ENCODE results near the gene CCDC196.

The CCDC196 gene

DNA sequence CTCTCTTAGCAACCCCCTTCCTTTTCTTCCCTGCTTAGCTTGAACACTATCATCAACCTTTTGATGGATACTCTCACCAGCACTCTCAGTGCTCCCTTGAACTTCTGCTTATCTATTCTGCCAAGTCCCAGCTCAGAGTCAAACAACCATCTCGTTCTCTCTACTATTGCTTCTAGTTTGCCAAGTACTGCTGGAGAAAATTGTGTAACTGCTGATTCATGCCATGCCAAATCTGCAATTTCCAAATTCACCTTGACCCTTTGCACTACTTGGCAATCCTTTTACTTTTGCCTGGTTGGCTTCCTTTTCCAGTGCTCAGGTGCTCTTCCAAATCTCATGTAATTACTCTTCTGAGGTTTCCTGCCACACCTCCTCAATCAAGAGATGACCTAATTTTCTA lies 2.8 kb upstream of the CCDC196 start:
- DNase-seq (ENCODE audit: low read depth): peak; percentile 5
- TF ChIP-seq, protein P1, sequence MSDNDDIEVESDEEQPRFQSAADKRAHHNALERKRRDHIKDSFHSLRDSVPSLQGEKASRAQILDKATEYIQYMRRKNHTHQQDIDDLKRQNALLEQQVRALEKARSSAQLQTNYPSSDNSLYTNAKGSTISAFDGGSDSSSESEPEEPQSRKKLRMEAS (IDR thresholded peaks at IDR 0.05; ENCODE audit: low read depth, low read length): no peak
- TF ChIP-seq, protein P2, sequence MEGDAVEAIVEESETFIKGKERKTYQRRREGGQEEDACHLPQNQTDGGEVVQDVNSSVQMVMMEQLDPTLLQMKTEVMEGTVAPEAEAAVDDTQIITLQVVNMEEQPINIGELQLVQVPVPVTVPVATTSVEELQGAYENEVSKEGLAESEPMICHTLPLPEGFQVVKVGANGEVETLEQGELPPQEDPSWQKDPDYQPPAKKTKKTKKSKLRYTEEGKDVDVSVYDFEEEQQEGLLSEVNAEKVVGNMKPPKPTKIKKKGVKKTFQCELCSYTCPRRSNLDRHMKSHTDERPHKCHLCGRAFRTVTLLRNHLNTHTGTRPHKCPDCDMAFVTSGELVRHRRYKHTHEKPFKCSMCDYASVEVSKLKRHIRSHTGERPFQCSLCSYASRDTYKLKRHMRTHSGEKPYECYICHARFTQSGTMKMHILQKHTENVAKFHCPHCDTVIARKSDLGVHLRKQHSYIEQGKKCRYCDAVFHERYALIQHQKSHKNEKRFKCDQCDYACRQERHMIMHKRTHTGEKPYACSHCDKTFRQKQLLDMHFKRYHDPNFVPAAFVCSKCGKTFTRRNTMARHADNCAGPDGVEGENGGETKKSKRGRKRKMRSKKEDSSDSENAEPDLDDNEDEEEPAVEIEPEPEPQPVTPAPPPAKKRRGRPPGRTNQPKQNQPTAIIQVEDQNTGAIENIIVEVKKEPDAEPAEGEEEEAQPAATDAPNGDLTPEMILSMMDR (IDR thresholded peaks at IDR 0.05; ENCODE audit: low read depth, low read length): no peak
- TF ChIP-seq MYC (IDR thresholded peaks at IDR 0.05; ENCODE audit: low read depth, low read length) (no peak), POLR2A (IDR thresholded peaks at IDR 0.05; ENCODE audit: extremely low read depth, insufficient read length) (no peak)
- H3K4me3 ChIP-seq (ENCODE audit: low read depth, low read length): no peak overlapping the region

DNA sequence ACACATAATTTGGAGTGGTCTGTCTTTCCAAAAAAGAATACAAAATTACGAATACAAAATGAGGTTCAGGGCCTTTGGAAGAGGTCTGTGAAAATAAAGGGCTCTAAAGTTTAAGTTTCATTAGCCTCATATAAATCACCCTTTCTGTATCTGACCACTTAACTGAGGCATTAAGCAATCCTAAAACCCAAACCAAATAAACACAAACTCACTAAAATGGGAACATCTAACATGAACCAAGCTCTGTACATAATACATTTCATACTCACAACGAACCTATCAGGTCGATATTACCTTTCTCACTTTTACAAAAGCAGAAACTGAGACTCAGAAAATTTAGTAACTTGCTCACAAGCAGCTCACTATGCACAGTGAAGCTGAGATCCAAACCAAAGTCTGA lies 1.1 kb upstream of the CCDC196 start:
- H3K4me3 ChIP-seq (ENCODE audit: low read depth, low read length): no peak overlapping the region
- no peak for DNase-seq (ENCODE audit: low read depth)
- TF ChIP-seq, protein P1 (IDR thresholded peaks at IDR 0.05; ENCODE audit: low read depth, low read length): no peak
- TF ChIP-seq MYC (IDR thresholded peaks at IDR 0.05; ENCODE audit: low read depth, low read length) (no peak), POLR2A (IDR thresholded peaks at IDR 0.05; ENCODE audit: extremely low read depth, insufficient read length) (no peak)
- TF ChIP-seq, protein P2 (IDR thresholded peaks at IDR 0.05; ENCODE audit: low read depth, low read length): no peak

DNA sequence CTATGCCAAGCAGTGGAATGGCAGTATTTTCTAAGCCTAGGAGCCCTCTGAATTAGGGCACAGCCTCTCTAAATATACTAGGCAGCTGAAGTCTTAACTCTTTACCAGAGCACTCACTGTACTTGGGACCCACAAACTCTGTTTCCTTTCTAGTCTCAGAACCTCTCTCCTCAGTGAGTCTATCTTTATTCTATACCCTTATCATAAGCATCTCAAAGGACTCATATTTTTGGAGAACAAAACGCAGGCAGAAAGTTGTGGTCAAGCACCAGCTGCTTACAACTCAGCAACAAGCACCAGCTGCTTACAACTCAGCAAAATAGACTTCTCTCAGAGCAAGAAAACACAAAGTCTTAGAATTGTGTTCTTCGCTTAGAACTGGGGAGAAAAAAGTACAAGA lies 993 bp downstream of the CCDC196 start:
- no peak overlapping the region for H3K4me3 ChIP-seq (ENCODE audit: low read depth, low read length)
- TF ChIP-seq, protein P1 (IDR thresholded peaks at IDR 0.05; ENCODE audit: low read depth, low read length): no peak
- TF ChIP-seq, protein P2 (IDR thresholded peaks at IDR 0.05; ENCODE audit: low read depth, low read length): no peak
- TF ChIP-seq POLR2A (IDR thresholded peaks at IDR 0.05; ENCODE audit: extremely low read depth, insufficient read length) (no peak), MYC (IDR thresholded peaks at IDR 0.05; ENCODE audit: low read depth, low read length) (no peak)
- DNase-seq (ENCODE audit: low read depth): no peak

DNA sequence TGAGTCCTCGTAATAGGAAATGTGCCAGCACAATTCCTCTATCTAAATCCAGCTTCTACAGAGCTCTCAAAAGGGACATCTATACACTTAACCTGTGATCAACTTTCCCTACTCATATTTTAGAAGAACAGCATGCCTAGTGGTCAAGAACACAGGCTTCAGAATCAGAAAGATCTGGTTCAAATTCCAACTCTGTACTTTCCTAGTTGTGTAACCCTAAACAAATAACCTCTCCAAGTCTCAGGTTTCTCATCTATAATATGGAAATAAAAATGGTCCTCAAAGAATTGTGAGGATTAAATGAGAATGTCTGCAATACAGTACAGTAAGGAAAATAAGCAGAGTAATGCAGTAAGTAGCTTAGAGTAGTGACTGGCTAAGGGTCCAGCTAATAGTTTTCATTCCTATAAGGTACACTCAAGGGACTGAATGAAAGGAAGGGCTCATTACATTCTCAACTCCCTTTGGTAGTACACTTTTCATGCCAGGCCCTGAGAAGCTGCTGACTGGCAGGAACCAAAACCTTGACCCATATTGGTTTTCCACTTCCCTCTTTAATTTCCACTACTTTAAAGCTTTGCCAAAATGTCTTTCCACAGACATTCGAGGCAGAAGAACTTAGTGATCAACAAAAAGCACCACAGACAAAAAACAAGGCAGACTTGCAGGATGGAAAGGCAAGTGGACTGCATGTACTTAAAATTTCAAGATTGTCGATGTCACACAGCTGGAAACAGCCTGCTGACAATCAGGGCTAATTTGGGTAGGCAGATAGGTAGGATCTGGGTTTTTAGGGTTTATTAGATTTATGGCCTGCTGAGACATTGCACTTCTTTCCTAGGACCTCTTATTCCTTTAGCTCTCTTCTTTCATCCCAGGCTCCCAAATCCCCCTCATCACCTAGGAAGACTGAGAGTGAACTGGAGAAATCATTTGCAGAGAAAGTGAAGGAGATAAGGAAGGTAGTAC lies 4.3 kb downstream of the CCDC196 start:
- TF ChIP-seq, protein P1 (IDR thresholded peaks at IDR 0.05; ENCODE audit: low read depth, low read length): no peak
- TF ChIP-seq, protein P2 (IDR thresholded peaks at IDR 0.05; ENCODE audit: low read depth, low read length): no peak
- TF ChIP-seq MYC (IDR thresholded peaks at IDR 0.05; ENCODE audit: low read depth, low read length) (no peak), POLR2A (IDR thresholded peaks at IDR 0.05; ENCODE audit: extremely low read depth, insufficient read length) (no peak)
- no peak for DNase-seq (ENCODE audit: low read depth)
- no peak overlapping the region for H3K4me3 ChIP-seq (ENCODE audit: low read depth, low read length)

DNA sequence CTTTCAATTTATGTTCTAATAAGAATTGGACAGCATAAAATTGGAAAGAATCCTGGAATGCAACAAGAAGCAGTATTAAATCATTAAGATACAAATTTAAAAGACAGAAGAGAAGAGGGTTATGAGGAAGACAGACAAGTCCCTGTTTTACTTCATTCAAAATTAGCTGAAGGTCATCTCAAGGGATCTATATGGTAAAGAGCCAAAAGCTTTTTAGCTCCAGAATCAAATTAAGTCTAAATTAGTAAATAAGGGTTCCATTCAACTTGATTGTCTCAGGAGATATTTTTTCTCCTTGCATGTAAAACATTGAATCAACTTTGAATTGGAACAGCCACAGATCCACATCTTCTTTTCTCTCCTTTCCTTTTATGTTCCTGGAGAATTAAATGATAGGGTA lies 7.6 kb downstream of the CCDC196 start:
- DNase-seq (ENCODE audit: low read depth): no peak
- TF ChIP-seq, protein P2 (IDR thresholded peaks at IDR 0.05; ENCODE audit: low read depth, low read length): no peak
- TF ChIP-seq, protein P1 (IDR thresholded peaks at IDR 0.05; ENCODE audit: low read depth, low read length): no peak
- TF ChIP-seq POLR2A (IDR thresholded peaks at IDR 0.05; ENCODE audit: extremely low read depth, insufficient read length) (no peak), MYC (IDR thresholded peaks at IDR 0.05; ENCODE audit: low read depth, low read length) (no peak)
- H3K4me3 ChIP-seq (ENCODE audit: low read depth, low read length): no peak overlapping the region

Data from NB4 (cell line).